Transverse colon (tissue), 4 donors: ENCODE data around the gene NBPF19.
"Not testable (repeated sequence)": the region's sequence is repeated elsewhere in the genome, so short reads cannot be mapped to it uniquely, and the experiment has no call there.

Experiments
- CTCF ChIP-seq, 5 experiments: fragments of 200-600 bp in 3 of 5; fragments of 450-650 bp in 2 of 5; sonication (generic) in 3 of 5; IDR thresholded peaks; 1 replicate in 2 of 5; 2 replicates in 3 of 5; pipeline ENCODE4 v1.5.1; 2016 to 2017; ENCODE audit warnings: antibody characterized with exemption in 5 of 5, inconsistent platforms in 3 of 5, mild to moderate bottlenecking in 2 of 5, moderate library complexity in 1 of 5
- EP300 ChIP-seq: sonication (generic); formaldehyde crosslinking; IDR thresholded peaks from one replicate; pipeline ENCODE4 v1.6.1; 2017; ENCODE audit warnings: antibody characterized with exemption, low read depth
- POLR2A ChIP-seq: fragments of 450-650 bp; IDR thresholded peaks from one replicate; pipeline ENCODE4 v1.6.1; 2016; ENCODE audit warnings: antibody characterized with exemption, mild to moderate bottlenecking, moderate library complexity
- POLR2AphosphoS5 ChIP-seq, 3 donors: sonication (generic); formaldehyde crosslinking; IDR thresholded peaks; one replicate each; pipeline ENCODE4 v1.6.1; 2016; ENCODE audit warnings: antibody characterized with exemption in 3 of 3

DNA sequence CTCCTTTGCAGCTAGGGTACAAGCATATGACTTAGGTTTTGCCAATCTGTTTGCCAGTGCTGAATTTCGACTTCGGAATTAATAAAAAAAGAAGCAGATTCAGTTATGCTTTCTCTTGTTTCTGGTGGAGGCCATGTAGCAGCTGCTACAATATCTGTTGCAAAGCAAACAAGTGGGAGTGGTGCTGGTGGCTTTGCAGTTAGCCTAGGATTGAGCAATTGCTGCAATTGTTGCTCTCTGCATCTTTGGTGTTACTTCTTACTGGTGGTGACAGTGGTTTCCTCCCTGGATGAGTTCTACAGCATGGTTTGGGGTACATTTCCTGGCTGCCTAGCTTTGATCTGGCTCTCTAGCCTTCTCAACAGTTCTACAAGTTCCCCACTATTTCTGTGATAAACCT lies 110.7 kb downstream of the NBPF19 start:
- TF ChIP-seq POLR2AphosphoS5 (IDR thresholded peaks at IDR 0.05); POLR2A; CTCF (IDR thresholded peaks at IDR 0.05); EP300: not testable (repeated sequence)
